GM20431 (cell line): Measurements from ENCODE around the gene SLC38A9.

Experiments used
- in situ Hi-C: fragments of 300-500 bp; cut with MseI, MboI; formaldehyde crosslinking; loops from one replicate; pipeline ENCODE4 v1.15.0; 2020; ENCODE audit warnings: low sequenced_read_pairs; ENCODE audit not compliant: unreplicated experiment

Gene SLC38A9

DNA sequence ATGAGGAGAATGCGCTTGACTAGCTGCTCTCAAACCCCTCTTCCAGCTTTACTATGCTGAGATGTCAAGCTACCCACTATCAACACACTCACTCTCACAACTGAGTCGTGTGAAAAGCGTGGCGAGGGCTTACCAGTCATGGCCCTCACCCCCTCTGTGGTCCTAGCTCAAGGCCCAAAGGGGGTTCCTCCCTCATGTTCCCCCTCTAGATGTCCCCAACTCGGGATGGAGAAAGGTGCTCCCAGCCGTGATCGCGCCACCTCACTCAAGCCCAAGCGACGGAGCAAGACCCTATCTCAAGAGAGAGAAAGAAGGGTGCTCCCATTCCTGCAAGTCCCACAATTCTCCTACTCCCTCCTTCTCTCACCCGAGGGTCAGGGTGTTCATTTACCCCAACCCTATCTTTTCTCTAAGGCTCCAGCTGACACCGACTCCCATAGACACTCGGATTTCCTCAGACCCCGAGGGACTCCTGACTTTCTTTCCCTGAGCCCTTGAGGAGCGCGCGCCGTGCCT lies 559 bp downstream of the SLC38A9 start:
- in situ Hi-C loops, result no loop called here

DNA sequence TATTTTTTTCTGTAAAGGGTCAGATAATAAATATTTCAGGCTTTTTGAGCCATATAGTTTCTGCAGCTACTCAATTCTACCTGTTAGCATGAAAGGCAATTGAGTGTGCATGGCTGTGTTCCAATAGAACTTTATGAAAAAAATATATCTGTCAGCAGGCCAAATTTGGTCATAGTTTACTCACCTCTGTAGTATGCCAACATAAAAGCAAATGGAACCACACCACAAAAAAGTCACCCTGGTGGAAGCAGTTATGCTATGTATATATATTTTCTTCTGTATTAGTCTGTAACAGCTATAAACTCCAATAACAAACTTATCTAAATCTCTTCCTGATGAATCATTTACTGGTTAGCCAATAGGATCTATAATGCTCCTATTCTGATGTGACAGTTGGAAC lies 3.4 kb downstream of the SLC38A9 start:
- in situ Hi-C loops, result no loop called here

DNA sequence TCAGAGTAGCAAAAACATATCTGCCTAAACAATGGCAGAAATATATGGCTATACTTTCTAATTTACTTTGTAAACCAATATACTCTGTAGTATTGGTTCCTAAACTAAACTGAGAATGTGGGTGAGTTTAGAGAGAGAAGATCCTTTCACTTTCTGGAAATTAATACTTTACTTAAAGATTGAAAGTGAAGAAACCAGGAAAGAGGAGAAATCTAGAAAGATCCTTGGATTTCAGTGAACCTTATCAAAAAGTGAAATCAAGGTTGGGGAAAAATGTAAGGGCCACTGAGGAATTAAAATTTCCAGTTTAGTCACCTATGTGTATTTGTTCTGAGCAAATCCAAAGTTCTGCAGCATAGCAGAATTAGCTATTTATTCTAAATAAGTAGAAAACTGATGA lies 5.9 kb downstream of the SLC38A9 start:
- in situ Hi-C loops, result no loop called here

DNA sequence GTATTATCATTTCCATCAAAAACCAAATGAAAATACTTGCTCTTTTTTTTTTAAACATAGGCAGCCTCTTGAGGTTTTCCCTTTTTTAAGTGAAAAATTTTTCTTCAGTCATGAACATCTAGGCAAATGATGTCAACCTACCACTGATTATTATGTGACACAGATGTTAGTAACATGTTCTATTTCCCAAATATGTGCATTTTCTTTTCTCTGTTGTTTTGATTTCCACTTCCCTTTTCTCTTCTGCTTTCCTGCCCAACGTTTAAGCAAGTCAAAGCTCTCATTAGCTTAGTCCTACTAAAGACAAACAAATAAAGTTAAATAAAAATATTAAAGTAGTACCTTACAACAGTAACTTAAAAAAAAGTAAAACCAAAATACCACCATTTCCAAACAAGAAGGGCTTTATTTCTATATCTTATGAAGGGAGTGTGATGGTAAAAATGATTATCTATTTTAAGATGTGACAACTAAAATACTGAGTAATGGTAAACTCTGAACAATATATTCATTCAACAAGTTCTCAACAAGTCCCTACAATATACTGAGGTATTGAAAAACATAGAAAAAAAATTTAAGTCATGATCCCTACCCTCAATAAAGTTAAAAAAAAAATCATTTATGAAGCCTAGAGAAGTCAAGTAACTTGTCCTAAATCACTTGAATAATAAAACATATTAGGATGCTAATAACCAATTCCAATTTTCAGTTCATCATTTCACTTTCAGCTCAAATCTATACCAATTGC lies 9.4 kb downstream of the SLC38A9 start:
- in situ Hi-C loops, result no loop called here

DNA sequence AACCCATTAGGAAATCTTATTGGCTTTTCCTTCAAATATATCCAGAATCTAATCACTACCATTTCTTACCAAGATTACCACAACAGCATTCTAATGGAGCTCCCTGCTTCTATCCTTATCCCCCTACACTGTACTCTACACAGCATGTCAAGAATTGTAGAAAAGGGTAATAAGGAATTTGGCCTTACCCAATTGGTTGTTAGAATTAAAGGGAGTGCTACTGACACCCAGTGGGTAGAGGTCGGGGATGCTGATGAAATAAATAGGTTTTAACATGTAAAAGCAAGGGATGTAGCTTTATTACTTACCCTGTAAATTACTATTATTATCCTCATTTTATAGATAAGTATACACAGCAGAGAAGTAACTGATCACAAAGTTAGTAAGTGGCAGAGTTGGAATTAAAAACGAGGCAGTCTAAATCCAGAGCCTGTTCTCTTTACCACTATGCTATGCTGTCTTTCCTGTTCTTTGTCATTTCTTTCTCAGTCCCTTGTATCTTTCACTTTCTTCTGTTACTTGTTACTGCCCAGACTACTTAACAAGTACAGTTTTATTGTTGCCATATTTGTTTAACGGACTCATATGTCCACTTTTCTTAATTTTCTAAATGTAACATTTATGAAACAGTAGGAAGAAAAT lies 10.5 kb downstream of the SLC38A9 start:
- in situ Hi-C loops, result no loop called here

DNA sequence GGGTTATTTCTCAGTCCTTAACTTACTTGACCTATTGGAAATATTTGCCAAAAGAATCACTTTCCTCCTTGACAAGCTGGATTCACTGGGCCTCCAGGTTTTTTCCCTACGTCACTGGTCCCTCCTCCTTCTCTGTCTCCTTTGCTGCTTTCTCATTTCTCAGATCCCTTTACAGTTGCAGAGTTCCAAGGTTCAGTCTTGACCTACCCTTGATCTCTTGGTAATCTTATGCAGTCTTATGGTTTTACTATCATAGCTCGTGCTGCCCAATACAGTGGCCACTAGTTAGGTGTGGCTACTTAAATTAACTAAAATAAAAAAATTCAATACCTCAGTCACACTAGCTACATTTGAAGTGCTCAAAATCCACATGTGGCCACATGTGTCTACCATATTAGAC lies 11.4 kb downstream of the SLC38A9 start:
- in situ Hi-C loops, result no loop called here

DNA sequence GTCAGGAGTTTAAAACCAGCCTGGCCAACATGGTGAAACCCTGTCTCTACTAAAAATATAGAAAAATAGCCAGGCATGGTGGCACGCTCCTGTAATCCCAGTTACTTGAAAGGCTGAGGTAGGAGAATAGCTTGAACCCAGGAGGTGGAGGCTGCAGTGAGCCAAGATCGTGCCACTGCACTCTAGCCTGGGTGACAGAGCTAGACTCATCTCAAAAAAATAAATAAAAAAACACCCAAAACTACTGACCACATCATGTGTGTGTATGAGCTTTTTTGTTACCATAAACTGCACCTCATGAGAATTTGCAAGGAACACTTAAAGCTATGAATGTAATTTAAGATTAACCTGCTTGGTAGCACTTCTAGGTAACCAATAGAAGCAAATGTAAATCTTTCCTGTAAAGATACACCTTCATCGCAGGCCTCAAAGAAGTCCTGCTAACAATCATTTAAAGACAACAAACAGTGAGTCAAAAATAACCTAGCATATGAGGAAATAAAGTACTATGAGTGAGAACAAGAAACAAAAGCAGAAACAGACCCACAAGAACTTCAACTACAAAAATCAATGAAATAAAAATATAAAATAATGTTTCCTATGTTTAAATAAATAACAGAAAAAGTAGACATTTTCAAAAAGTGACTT lies 13.0 kb downstream of the SLC38A9 start:
- in situ Hi-C loops, result loop anchor here (25.0 kb wide), 2 partner anchors 362 to 512 kb away; no protein-coding TSS in a partner anchor

DNA sequence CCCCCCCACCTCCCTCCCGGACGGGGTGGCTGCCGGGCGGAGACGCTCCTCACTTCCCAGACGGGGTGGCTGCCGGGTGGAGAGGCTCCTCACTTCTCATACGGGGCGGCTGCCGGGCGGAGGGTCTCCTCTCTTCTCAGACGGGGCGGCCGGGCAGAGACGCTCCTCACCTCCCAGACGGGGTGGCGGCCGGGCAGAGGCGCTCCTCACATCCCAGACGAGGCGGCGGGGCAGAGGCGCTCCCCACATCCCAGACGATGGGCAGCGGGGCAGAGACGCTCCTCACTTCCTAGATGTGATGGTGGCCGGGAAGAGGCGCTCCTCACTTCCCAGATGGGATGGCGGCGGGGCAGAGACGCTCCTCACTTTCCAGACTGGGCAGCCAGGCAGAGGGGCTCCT lies 15.4 kb downstream of the SLC38A9 start:
- in situ Hi-C loops, result loop anchor here (25.0 kb wide), 2 partner anchors 359 to 509 kb away; no protein-coding TSS in a partner anchor

DNA sequence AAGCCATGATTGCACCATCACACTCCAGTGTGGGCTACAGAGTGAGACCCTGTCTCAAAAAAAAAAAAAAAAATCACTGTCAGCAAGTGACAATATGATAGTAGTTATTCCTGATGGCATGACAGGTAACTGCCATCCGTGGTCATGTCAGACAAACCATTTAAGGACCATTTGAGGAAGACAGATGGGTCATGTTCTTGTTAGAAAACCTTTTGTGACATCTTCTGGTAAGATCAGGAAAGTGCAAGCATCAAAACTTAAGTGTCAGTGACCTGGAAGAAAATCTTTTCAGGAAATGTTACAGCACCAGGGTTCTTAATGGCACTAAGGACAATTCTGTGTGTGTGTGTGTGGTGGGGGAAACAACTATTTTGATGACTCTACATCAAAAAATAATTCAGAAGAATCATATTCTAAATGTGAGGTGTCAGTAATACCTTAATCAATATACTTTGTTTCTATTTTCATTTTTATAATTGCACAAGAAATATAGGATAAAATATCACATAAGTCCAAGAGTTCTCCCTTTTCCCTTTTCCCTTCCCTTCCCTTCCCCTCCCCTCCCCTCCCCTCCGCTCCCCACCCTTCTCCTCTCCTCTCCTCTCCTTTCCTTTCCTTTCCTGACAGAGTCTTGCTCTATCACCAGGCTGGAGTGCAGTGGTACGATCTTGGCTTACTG lies 17.8 kb downstream of the SLC38A9 start:
- in situ Hi-C loops, result loop anchor here (25.0 kb wide), 2 partner anchors 357 to 507 kb away; no protein-coding TSS in a partner anchor

DNA sequence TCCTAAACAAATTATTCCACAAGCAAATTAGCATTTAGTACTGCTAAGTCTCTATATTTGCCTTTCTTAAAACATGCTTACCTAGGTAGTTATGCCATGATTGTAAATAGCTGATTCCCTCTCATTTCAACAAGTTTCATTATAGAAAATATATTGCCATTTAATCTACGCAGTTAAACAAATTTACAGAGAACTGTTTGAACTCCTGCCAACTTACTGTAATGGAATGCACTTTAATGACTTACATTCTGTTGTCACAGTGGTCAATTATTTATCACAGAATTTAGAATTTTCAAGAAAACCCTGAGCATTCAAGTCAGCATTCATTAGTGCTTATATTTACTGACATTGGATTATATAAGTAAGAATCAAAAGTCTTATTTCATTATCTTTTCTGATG lies 19.6 kb downstream of the SLC38A9 start:
- in situ Hi-C loops, result loop anchor here (25.0 kb wide), 2 partner anchors 355 to 505 kb away; no protein-coding TSS in a partner anchor

DNA sequence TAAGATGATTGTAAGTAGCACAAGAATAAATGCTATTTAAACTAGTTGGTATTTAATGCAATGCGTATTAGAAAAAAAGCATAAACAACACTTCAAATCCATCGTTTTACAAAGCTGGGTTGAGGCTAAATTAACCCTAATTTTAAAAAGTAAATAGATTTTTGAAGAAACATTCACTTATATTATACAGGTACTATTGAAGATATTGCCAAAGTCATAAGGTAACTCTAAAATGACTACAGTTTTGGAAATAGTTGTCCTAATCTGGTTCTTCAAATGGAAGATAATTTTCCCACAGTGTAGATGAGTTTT lies 20.1 kb downstream of the SLC38A9 start:
- in situ Hi-C loops, result loop anchor here (25.0 kb wide), 2 partner anchors 355 to 505 kb away; no protein-coding TSS in a partner anchor

DNA sequence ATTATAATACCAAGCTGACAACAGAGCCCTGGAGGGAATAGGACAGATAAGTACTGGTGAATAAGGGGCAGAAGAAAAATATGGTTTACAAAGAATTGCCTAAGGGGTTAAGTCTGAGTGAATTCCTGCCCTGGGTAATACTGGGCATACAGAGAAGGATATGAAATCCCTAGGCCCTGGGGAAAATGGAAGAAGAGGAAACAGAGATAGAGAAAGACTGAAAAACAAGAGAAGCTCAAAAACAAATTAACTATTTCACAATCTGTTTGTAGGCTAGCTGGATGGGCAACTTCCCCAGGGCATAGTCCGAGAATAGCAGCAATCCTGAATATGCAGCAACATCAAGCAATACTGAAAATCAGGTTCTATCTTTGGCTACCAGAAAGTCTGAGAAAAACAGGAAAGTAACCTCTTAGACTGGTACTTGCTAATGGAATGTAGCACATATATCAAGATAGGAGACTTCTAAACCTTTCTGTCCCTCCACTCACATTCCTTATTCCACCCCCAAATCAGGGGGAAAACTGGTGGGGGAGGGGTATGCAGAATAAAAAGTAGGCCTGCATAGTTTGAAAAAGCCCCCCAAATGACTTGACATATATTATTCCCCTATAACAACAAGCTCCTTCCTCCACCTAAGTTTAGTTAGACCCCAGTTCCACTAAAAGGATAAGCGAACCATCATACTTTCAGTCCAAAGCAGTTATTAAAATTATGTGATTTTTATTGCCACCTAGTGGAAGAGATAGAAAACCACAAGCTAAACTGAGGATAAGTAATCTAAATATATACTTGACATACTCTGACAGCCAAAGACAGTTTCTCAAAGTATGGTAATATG lies 20.6 kb downstream of the SLC38A9 start:
- in situ Hi-C loops, result loop anchor here (25.0 kb wide), 2 partner anchors 354 to 504 kb away; no protein-coding TSS in a partner anchor

DNA sequence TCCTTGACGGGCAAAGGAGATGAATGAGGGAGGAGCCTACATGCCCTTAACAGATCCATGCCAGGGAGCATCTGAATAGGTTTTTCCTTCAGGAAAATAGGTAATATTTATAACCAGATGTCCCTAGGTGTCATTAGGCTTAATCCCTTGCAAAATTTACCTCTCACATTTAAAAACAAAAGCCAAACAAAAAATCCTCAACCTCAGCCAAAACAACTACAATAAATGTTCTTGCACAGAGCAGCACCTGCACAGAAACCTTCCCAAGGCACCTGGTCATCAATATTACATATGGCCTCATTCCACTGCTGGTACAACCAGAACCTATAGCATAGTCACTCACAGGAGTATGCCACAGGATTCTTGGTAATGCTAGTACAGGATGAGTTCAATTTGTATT lies 30.1 kb downstream of the SLC38A9 start:
- in situ Hi-C loops, result loop anchor here (25.0 kb wide), 2 partner anchors 345 to 495 kb away; no protein-coding TSS in a partner anchor

DNA sequence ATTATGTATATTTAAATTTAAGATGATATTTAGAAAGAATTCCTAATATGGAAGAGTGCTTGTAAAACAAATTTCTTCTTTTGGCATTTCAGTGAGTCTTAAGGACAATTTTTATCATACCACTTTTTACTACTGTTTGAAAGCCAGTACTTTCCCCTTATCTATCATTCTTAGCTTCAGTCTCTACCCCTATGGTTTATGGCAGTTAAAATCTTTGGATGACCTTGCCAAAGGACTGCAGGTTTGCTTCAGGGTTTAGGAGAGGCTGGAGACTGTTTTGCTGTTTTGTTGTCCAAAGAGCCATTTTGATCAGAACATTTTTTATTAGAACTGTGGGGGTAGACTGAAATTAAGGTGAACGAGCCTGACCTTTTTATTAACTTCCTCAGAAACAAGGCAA lies 30.8 kb downstream of the SLC38A9 start:
- in situ Hi-C loops, result loop anchor here (25.0 kb wide), 2 partner anchors 344 to 494 kb away; no protein-coding TSS in a partner anchor

DNA sequence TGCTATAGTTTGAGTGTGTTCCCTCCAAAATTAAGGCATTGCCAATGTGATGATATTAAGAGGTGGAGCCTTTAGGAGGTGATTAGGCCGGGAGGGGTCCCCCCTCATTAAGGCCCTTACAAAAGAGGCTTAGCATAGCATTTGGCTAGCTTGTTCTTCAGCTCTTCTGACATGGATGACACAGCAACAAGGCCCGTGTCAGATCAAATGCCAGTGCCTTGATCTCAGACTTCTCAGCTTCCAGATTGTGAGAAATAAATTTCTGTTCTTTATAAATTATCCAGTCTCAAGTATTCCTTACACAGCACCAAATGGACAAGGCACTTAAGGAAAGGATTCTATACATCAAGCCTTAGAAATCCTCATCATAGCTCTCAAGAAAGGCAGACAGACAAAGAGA lies 31.8 kb downstream of the SLC38A9 start:
- in situ Hi-C loops, result loop anchor here (25.0 kb wide), 2 partner anchors 343 to 493 kb away; no protein-coding TSS in a partner anchor

DNA sequence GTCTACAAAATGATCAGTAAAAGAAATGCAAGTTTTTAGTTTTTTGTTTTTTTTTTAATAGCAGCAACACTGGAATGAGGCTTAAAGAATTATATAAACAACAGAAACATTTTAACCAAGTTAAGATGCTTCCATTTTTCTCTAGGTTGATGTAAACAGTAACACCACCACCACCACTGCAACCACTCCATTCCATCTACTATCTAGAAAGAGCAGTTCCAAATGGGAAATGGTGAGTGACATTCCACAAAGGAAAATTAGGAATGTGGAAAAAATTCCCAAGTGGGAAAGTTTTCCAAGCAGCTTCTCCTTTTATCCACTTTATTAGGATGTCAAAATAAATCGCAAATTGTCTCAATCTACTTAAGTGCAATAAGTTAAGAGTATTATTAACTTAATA lies 32.6 kb downstream of the SLC38A9 start:
- in situ Hi-C loops, result loop anchor here (25.0 kb wide), 2 partner anchors 342 to 492 kb away; no protein-coding TSS in a partner anchor

DNA sequence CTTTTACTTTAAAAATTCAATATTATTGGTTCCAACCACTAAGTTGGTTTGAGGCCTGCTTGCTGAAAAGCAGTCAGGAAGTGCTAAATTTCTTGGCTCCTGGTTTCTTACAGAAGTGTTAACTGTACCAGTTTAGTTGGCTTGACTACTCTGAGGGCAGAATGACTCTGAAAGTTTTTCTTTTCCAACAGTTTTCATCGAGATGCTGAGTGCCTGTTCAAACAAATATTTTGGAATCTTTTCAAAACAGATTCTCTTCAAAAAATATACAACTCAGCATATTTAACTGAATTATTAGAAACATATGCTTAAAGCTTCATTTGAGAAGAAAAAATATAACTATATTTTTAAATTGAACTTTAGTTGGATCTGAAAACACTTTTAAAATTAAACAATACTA lies 37.0 kb downstream of the SLC38A9 start:
- in situ Hi-C loops, result loop anchor here (25.0 kb wide), 2 partner anchors 338 to 488 kb away; no protein-coding TSS in a partner anchor

DNA sequence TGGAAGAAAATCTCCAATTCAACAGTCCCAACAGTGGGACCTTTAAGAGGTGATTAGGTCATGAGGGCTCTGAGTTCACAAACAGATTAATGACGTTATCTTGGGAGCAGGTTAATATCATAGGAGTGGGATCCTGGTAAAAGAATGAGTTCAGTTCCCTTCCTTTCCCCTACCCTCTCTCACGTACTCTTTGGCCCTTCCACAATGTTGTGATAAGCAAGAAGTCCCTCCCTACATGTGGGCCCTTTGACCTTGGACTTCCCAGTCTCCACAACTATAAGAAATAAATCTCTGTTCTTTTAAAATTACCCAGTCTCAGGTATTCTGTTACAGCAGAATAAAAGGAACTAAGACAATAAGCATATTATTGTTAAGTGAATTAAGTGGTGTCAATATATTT lies 37.8 kb downstream of the SLC38A9 start:
- in situ Hi-C loops, result no loop called here

DNA sequence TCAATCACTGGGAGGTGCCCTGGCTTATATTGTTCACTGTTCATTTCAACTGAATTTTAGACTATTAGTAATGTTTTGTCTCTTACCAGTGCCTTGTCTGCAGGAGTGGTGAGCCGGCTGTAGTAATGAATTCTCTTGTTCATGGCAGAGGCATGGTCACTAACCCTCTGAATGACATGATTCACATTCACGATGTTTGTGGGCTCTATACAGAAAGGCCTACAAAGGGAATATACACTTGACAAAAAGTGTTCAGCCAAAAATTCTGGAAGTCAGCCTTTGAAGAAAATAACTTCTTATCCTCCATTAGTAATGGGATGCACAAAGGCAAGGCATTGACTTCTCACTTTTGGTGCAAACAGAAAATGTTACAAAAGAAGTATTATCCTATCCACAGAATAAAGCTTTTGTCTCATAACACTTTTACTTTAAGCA lies 39.6 kb downstream of the SLC38A9 start:
- in situ Hi-C loops, result no loop called here
